Middle frontal gyrus (tissue), 1 donor: ENCODE data around the gene IL4I1.
"Not testable (repeated sequence)": the region's sequence is repeated elsewhere in the genome, so short reads cannot be mapped to it uniquely, and the experiment has no call there.

Source experiments
- DNase-seq: peaks from one replicate; pipeline ENCODE4 v3.0.0-alpha.2; 2015; ENCODE audit warnings: low spot score; ENCODE audit errors: extremely low spot score

The IL4I1 gene

GRCh38 chr19:49924881-49925210 lies 28.2 kb upstream of the IL4I1 start:
- not testable (repeated sequence) for DNase-seq

DNA sequence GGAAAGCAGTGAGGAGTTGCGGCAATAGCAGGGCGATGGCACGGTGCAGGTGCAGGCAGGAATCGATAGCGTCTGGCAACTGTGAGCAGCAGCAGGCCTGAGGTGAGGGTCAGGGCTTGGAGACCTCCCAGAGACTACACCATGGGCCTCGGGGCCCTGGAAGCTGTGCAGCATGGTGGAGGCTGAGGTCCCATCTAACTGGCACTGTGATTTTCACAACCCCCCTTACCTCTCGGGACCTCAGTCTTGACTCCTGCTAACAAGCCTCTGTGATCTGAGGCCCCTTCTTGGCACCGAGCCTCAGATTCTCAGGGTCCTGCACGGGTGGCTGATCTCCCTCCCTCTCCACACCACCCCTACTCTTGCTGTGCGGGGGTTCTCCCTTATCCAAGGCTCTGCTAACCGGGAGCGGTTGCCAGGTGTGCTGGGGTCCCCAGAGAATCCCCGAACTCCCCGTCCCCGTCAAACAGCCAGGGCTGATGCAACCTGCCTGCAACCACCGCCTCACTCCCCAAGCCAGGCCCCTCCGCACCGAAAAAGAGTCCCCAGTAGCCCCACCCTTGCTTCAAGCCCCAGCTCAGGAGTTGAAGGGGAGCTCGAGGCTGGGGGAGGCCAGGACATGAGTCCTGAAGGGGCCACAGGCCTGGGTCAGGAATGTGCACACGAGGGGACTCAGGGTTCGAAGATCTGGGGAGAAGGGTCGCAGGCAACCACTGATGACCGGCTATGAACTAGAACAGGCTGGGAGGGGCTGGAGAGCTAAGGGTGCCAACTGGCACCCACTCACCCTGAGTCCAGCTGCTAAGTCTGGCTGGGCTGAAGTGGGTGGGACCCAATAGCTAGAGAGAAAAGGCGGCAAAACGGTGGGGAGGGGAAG lies 27.6 kb upstream of the IL4I1 start:
- no peak for DNase-seq

- no peak for DNase-seq
Observed at GRCh38 chr19:49923055-49924003, 26.6 kb upstream of the IL4I1 start.

GRCh38 chr19:49921871-49922795 lies 25.4 kb upstream of the IL4I1 start:
- no peak for DNase-seq

DNA sequence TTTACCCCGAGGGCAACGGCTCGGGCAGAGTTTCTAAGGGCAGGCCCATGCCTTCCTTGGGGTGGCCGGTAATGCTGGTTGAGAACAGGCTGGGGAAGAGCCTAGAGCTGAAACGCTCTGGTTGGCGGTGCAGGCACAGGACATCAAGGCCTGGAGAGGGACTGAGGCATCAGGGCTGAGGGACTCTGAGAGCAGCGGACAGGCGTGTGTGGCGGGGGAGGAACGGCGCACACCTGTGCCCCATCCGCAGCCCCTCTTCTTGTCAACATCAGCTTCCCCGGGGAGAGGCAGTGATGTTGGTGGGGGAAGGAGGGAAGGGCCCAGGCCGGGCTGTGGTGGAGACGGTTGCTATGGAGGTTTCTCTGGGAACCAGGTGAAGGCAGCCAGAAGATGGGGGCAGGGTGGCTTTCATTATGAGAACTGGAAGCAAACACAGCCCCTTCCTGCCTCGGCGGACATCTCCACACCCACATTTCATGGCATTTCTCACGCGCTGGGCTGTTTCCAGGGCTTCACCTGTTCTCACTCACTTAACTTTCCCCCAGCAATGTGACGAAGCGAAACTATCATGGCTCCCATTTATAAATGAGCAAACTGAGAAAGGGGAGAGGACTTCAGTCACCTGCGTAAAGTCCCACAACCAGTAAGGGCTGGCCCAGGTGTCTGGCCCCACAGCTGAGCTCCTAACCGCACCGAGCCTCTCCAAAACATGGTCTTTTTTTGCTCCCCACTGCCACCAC lies 24.1 kb upstream of the IL4I1 start:
- DNase-seq = no peak

DNA sequence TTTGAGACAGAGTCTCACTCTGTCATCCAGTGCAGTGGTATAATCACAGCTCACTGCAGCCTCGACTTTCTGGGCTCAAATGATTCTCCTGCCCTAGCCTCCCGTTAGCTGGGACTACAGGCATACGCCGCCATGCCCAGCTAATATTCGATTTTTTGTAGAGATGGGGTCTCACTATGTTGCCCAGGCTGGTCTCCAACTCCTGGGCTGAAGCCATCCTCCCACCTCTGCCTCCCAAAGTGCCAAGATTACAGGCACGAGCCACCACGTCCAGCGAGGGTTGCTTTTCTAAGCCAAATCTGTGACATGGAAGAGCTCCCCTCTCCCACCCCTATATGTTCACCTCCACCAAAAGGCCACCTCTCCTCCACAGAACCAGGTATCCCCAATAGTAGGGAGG lies 21.4 kb upstream of the IL4I1 start:
- no peak for DNase-seq

GRCh38 chr19:49916839-49917733 lies 20.4 kb upstream of the IL4I1 start:
- DNase-seq = no peak

DNA sequence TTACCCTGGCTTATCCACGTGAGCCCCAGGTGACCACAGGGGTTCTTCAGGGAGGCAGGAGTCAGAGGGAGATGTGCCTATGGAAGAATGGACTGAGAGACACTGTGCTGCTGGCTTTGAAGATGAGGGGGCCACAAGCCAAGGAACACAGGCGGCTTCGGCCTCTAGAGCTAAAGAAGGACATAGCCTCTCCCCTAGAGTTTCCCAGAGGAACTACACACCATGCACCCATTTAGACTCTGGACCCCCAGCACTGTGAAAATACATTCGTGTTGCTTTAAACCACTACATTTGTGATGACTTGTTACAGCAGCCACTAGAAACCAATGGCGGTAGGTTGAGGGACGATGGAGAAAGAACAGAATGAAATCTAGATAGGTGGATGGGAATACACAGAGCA lies 18.6 kb upstream of the IL4I1 start:
- DNase-seq = no peak

DNA sequence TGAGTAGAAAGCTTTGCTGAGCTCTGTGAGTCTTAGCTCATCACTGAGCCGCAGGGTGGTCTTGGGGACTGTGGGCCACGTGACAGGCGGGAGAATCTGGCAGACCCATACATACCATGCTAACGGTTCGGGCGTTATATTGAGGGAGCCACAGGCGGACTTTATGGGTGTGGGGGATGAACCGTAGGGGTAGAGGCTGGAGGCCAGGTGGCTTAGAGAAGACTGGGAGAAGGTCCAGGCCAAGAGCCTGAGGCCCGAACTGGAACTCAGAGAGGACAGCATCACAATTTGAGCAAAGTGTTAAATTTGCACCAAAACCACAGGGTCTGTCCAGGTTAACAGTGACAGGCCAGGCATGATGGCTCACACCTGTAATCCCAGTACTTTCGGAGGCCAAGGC lies 17.0 kb upstream of the IL4I1 start:
- no peak for DNase-seq

GRCh38 chr19:49912965-49913685 lies 16.4 kb upstream of the IL4I1 start:
- DNase-seq = no peak

DNA sequence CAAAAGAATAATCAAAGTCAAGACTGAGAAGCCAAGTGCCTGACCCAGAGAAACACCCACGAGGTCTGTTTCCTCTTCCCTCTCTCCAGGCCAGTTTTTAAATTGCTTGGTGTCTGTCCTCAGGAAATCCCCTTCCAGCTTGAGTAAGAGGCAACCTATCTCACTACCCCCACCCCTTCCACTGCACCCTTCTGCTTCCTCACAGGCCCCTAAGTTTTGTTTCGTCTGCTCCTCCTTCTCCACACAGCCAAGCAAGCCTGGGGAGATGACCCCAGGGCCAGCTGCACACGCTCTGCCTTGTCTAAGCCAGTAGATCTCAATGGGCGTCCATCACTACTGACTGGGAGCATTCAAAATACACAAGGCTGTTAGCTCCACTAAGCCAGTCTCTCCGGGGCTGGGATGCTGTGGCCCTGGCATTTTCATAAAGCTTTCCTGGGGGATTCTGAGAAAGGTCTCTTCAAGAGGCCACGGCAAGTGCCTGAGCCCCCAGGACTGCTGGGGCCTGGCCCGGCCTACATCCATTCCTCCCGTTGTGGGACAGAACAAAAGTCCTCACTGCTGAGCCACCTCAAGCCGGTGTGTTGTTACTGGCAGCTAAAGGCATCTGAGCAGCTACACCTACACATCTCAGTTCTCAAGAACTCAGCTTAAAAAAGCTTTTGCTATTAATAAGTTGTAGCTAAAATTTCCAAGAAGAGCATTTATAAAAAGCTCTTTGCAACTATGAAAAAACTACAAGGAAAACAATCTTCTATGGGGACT lies 14.9 kb upstream of the IL4I1 start:
- no peak for DNase-seq

DNA sequence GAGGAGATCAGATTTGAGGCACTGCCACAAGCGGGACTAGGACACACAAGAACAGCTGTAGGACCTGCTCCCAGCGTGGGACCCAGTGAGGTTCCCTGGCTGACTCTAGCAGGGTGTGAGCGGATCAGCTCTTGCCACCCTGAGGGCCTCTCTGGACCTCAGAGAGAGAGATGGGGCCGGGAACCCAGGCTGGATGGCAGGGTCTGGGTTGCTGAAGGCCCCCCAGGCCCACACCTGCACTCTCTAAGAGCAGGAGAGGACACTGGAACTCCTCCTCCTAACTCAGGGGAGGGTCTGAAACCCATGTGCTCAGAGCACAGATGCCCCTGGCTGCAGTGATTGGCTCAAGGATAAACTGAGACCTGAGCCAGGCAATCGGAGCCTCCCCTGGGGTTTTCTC lies 13.5 kb upstream of the IL4I1 start:
- no peak for DNase-seq

- DNase-seq = no peak
Observed at GRCh38 chr19:49908480-49909420, 12.1 kb upstream of the IL4I1 start.

DNA sequence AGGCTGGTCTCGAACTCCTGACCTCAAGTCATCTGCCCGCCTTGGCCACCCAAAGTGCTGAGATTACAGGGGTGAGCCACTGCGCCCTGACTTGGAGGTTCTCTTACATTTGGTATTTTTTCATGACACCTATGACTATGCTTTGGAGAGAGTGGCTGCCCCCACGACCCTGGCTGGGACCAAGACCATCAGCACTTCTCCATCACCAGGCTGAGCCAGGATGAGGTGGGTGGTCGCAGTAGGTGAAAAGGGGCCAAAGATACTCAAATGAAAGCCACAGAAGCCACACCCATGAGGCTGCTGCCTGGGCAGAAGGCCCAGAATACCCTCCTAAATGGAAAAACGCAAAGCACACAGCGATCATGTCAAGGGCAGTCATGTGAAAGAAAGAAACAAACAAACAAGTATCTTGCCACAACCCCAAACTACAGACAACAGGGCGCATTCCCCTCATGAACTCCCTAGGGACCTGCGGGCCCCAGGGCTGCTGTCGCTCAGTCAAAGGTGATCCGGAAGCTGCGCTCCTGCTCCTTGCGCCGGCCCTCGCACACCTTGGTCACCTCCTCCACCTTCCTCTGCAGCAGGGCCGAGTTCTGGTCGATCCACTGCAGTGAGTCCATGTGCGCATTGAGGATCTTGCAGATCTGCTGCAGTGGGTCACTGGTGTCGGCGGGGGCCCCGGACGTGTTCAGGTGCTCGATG lies 11.2 kb upstream of the IL4I1 start:
- no peak for DNase-seq

GRCh38 chr19:49906879-49907564 lies 10.3 kb upstream of the IL4I1 start:
- DNase-seq = no peak

GRCh38 chr19:49904136-49904535 lies 7.4 kb upstream of the IL4I1 start:
- DNase-seq = no peak
